MCF 10A (cell line): ENCODE results near the gene FADS3. TPM values are rescaled to one million over a fixed set of nuclear protein-coding genes. Genes with fewer than 3 reads are reported as not detected.

Experiments
- BruUV-seq: library from RNA; stranded (reverse); fragments of 400-500 nt; replicated peaks from 2 replicates; lab custom pipeline; 2021; lab: Mats Ljungman, UMichigan
- CTCF ChIA-PET: fragments of 300-600 bp; sonication (Branson Sonifier 250); formaldehyde crosslinking; extraction: SDS; loops from one replicate; lab custom pipeline; 2021; ENCODE audit warnings: antibody characterized with exemption, inconsistent platforms; lab: Yijun Ruan, JAX
- POLR2A ChIA-PET: fragments of 300-600, 350-650 bp; sonication (Branson Sonifier 250); formaldehyde crosslinking; extraction: SDS; loops from one replicate; lab custom pipeline; 2020; ENCODE audit warnings: antibody characterized with exemption, inconsistent platforms; lab: Yijun Ruan, JAX
- DNase-seq: peaks from one replicate; pipeline ENCODE4 v3.0.0-alpha.2; 2018; ENCODE audit not compliant: unreplicated experiment
- H3K27ac Mint-ChIP-seq: one replicate; pipeline ENCODE4 v1.8.0; 2022; ENCODE audit warnings: mild to moderate bottlenecking, low read depth, mixed read lengths; ENCODE audit not compliant: unreplicated experiment
- H3K27me3 Mint-ChIP-seq: one replicate; pipeline ENCODE4 v1.8.0; 2022; ENCODE audit warnings: mixed read lengths; ENCODE audit not compliant: insufficient read depth, unreplicated experiment
- H3K36me3 Mint-ChIP-seq: one replicate; pipeline ENCODE4 v1.8.0; 2022; ENCODE audit warnings: mild to moderate bottlenecking, moderate library complexity, mixed read lengths; ENCODE audit not compliant: insufficient read depth, unreplicated experiment
- H3K4me1 Mint-ChIP-seq: one replicate; pipeline ENCODE4 v1.8.0; 2022; ENCODE audit warnings: mixed read lengths; ENCODE audit not compliant: insufficient read depth, unreplicated experiment
- H3K4me3 Mint-ChIP-seq: one replicate; pipeline ENCODE4 v1.8.0; 2022; ENCODE audit warnings: mild to moderate bottlenecking, moderate library complexity, mixed read lengths; ENCODE audit not compliant: unreplicated experiment
- H3K9me3 Mint-ChIP-seq: one replicate; pipeline ENCODE4 v1.8.0; 2022; ENCODE audit warnings: mixed read lengths; ENCODE audit not compliant: unreplicated experiment
- intact Hi-C: fragments of 100-400 bp; cut with micrococcal nuclease; formaldehyde crosslinking; loops from 2 replicates; pipeline ENCODE4 v1.14.1; 2022
- total RNA-seq: library from RNA; stranded (reverse); gene quantifications from 2 replicates; pipeline ENCODE4 v1.2.3, GENCODE V29; 2022
- TF ChIP-seq, protein P1 (sequence below): fragments of 200-600 bp; IDR thresholded peaks from one replicate; pipeline ENCODE4 v1.8.0; 2022; ENCODE audit warnings: antibody characterized with exemption, mild to moderate bottlenecking; ENCODE audit not compliant: unreplicated experiment

FADS3 gene
- total RNA-seq, 1 experiment from 2014 or later: 145 TPM

DNA sequence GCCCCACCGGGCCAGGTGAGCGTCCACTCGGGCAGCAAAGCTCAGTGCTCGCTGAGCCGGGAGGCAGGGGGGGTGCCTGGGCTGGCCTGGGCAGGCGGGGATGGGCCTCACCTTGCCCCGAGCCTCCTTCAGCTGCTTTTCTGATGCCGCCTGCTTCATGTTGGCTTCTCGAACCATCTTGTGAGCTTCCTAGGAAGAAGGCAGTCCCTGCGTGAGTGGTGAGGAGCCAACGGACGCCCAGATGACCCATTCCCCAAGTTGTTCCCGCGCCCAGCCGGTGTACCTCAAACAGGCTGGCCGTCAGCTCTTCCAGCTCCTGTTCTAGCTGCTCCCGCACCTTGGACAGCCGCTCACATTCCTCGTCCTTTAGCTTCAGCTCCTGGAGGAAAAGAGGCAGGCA is 15.9 kb upstream of the FADS3 start:
- intact Hi-C loops: no loop called here
- ChIA-PET POLR2A (no interaction called here), CTCF (interaction anchor here (0.6 to 4.0 kb wide), 10 partner anchors 8 to 201 kb away, joined by 3 to 42 read pairs (median 3); partner anchors contain the start of gene BEST1)
- no peaks in the 10 kb centered on the region for H3K4me1 Mint-ChIP-seq
- no peak overlapping the region for H3K4me3 Mint-ChIP-seq
- no peak overlapping the region for H3K27ac Mint-ChIP-seq
- H3K36me3 Mint-ChIP-seq: peaks cover 4% of the 10 kb centered on the region
- H3K9me3 Mint-ChIP-seq: no peaks in the 10 kb centered on the region
- no peak for DNase-seq
- H3K27me3 Mint-ChIP-seq: no peaks in the 10 kb centered on the region
- BruUV-seq: no TSS peak
- TF ChIP-seq, protein P1, sequence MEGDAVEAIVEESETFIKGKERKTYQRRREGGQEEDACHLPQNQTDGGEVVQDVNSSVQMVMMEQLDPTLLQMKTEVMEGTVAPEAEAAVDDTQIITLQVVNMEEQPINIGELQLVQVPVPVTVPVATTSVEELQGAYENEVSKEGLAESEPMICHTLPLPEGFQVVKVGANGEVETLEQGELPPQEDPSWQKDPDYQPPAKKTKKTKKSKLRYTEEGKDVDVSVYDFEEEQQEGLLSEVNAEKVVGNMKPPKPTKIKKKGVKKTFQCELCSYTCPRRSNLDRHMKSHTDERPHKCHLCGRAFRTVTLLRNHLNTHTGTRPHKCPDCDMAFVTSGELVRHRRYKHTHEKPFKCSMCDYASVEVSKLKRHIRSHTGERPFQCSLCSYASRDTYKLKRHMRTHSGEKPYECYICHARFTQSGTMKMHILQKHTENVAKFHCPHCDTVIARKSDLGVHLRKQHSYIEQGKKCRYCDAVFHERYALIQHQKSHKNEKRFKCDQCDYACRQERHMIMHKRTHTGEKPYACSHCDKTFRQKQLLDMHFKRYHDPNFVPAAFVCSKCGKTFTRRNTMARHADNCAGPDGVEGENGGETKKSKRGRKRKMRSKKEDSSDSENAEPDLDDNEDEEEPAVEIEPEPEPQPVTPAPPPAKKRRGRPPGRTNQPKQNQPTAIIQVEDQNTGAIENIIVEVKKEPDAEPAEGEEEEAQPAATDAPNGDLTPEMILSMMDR: no peak

DNA sequence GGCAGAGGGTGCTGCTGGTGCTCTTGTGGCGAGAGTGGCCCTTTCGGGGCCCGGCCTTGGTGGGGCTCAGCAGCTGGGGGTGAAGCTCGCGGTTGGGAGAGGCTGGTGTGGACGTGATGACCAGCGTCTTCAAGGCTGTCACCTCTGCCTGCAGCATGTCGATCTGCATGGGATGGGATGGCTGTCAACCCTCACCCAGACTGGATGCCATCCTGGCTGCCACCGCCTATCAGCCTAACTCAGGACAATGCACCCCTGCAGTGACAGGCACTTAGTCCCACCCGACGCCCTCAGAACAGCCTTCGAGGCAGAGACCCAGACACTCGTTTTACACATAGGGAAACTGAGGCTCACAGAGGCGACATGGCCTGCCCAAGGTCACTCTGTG is 15.2 kb upstream of the FADS3 start:
- Mint-ChIP-seq H3K36me3 (peaks cover 4% of the 10 kb centered on the region), H3K4me1 (no peaks in the 10 kb centered on the region), H3K4me3 (no peak overlapping the region), H3K9me3 (no peaks in the 10 kb centered on the region), H3K27me3 (no peaks in the 10 kb centered on the region), H3K27ac (no peak overlapping the region)
- ChIA-PET CTCF (interaction anchor here (0.7 to 4.0 kb wide), 3 partner anchors 8 to 175 kb away, joined by 3 to 42 read pairs (median 3); no protein-coding TSS in a partner anchor), POLR2A (no interaction called here)
- TF ChIP-seq, protein P1: no peak
- intact Hi-C loops: no loop called here
- DNase-seq: no peak
- BruUV-seq: no TSS peak

DNA sequence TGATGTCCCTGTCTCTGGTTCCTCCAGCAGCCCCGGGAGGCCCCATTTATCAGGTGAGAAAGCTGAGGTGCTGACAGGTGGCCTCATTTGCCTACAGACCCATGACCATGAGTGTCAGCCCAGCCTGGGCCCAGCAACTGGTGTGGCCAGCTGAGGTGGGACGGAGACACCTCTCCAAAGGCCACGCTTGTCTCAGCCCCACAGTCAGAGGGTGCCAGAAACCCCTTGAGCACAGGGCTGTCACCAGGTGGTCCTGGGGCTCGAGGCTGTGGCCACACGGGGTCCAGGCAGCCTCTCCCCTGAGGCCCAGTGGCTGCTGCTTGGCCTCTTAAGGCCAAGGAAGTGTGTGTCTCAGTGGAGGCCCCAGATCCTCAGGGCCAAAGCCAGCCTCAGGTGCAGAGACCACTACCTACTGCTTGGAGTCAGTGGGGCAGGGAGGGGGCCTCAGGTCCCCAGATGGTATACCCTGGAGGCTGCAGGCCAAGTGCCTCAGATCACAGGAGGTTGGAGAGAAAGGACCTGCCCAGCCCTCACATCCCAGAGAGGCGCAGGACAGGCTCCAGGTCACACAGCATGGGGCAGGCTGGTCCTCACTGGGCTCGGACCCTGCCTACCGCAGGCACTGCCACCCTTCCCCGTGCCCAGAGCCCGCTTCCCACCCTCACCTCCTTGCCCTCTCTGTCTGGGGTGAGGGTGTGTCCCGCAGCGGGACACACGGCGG is 14.6 kb upstream of the FADS3 start:
- H3K27ac Mint-ChIP-seq: no peak overlapping the region
- TF ChIP-seq, protein P1: no peak
- CTCF ChIA-PET: interaction anchor here (0.6 to 1.1 kb wide), 3 partner anchors 148 to 175 kb away, joined by 3 read pairs; no protein-coding TSS in a partner anchor
- intact Hi-C loops: no loop called here
- DNase-seq: no peak
- no peaks in the 10 kb centered on the region for H3K4me1 Mint-ChIP-seq
- no peak overlapping the region for H3K4me3 Mint-ChIP-seq
- H3K9me3 Mint-ChIP-seq: no peaks in the 10 kb centered on the region
- POLR2A ChIA-PET: no interaction called here
- H3K27me3 Mint-ChIP-seq: no peaks in the 10 kb centered on the region
- peaks cover 4% of the 10 kb centered on the region for H3K36me3 Mint-ChIP-seq
- no TSS peak for BruUV-seq

DNA sequence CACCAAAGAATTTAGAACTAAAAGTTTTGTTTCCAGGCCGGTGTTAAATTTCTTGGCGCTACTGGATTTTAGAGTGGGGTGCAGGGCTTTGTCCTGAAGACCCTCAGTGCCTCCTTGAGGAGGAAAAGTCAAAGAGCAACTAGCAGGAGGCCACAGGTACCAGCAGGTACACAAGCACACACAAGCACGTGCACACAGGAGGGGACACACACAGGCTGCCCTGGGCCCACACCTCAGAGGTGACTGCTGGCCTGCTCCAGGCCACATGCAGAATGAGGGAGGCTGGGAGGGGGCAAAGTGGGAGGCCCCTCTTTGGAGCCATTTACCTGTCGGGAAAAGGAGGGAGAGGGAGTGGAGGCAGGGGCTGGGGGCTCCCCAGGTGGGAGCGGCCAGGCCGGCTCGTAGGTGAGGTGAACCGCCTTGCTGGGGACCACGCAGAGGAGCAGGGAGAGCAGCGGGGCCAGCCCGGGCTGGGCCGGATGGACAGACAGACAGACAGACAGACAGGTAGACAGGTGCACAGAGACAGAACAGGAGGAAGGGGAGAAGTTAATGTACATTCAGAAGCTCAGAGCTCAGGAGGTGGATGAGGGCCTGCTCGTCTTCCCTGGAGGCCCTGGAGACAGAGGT is 13.8 kb upstream of the FADS3 start:
- TF ChIP-seq, protein P1: no peak
- Mint-ChIP-seq H3K27me3 (no peaks in the 10 kb centered on the region), H3K9me3 (no peaks in the 10 kb centered on the region), H3K36me3 (peaks cover 4% of the 10 kb centered on the region), H3K4me3 (no peak overlapping the region), H3K4me1 (no peaks in the 10 kb centered on the region), H3K27ac (no peak overlapping the region)
- no TSS peak for BruUV-seq
- DNase-seq: no peak
- intact Hi-C loops: no loop called here
- CTCF ChIA-PET: interaction anchor here (0.6 to 10.2 kb wide), 3 partner anchors 44 to 155 kb away, joined by 3 to 217 read pairs (median 3); partner anchors contain the start of gene BEST1
- POLR2A ChIA-PET: no interaction called here
